Kidney (tissue), 14 donors: ENCODE results near the gene CHPF2. TPM values are rescaled to one million over a fixed set of nuclear protein-coding genes. Genes with fewer than 3 reads are reported as not detected.

Source experiments
- DNase-seq, 5 donors: peaks; one replicate each; pipeline ENCODE4 v3.0.0-alpha.2; 2013 to 2020
- FAIRE-seq: peaks from 2 replicates; lab custom pipeline; 2012; peaks lifted over from hg19 to GRCh38; lab: Jason Lieb, UNC
- H3K27ac ChIP-seq, 2 donors: one replicate each; pipeline ENCODE4 v1.7.0; 2013; ENCODE audit warnings: low read depth in 2 of 2, low read length in 2 of 2, inconsistent platforms in 1 of 2
- H3K27me3 ChIP-seq: one replicate; pipeline ENCODE4 v1.7.1; 2013; ENCODE audit warnings: low read length, inconsistent platforms; ENCODE audit not compliant: control insufficient read depth, insufficient read depth
- H3K36me3 ChIP-seq, 3 donors: one replicate each; pipeline versions ENCODE4 v1.7.0 to v1.7.1; 2013; ENCODE audit warnings: low read length in 3 of 3, control low read depth in 1 of 3, inconsistent platforms in 1 of 3; ENCODE audit not compliant: insufficient read depth in 3 of 3, control insufficient read depth in 2 of 3
- H3K4me1 ChIP-seq, 3 donors: one replicate each; pipeline versions ENCODE4 v1.7.0 to v1.7.1; 2013; ENCODE audit warnings: low read length in 3 of 3, inconsistent platforms in 1 of 3, low read depth in 1 of 3; ENCODE audit not compliant: control insufficient read depth in 2 of 3, insufficient read depth in 2 of 3
- H3K4me3 ChIP-seq, 3 donors: one replicate each; pipeline versions ENCODE4 v1.7.0 to v1.8.1; 2013; ENCODE audit warnings: low read length in 3 of 3, control low read depth in 1 of 3, inconsistent platforms in 1 of 3
- H3K9ac ChIP-seq, 3 donors: one replicate each; pipeline versions ENCODE4 v1.7.0 to v1.7.1; 2013; ENCODE audit warnings: low read length in 3 of 3, control low read depth in 1 of 3, inconsistent platforms in 1 of 3
- H3K9me3 ChIP-seq, 3 donors: one replicate each; pipeline versions ENCODE4 v1.7.0 to v1.7.1; 2013; ENCODE audit warnings: low read length in 3 of 3, control low read depth in 1 of 3, inconsistent platforms in 1 of 3; ENCODE audit not compliant: control insufficient read depth in 2 of 3, insufficient read depth in 1 of 3
- intact Hi-C: fragments of 100-400 bp; cut with DNase I; formaldehyde crosslinking; loops from one replicate; pipeline ENCODE4 v1.11.1; 2022
- polyA plus RNA-seq: library from polyadenylated mRNA; stranded (reverse); fragments of 350-450 nt; fragmentation: Illumina TruSeq; extraction: RNeasy Lipid Tissue Mini Kit (QIAGEN cat#74804); gene quantifications from one replicate; pipeline ENCODE4 v1.2.3, GENCODE V29; 2014; ENCODE audit warnings: low read depth, low replicate concordance; ENCODE audit not compliant: insufficient read depth
- total RNA-seq: library from RNA; stranded (reverse); fragmentation: NEBNext Ultra II Directional; extraction: Animal tissue kit (Norgen Biotek cat#: 25700); gene quantifications from one replicate; pipeline ENCODE4 v1.2.1, GENCODE V29; 2021
- TF ChIP-seq, protein P1 (sequence below): IDR thresholded peaks from 3 replicates; pipeline ENCODE4 v1.5.1; 2012; ENCODE audit warnings: mild to moderate bottlenecking, moderate library complexity, borderline replicate concordance; ENCODE audit not compliant: insufficient read depth; ENCODE audit errors: extremely low read depth
- donor health status: control.
- donor health status: control.
- donor health status: control.
- donor health status: control.
- donor health status: control.
- donor health status: DM: yes; HTN: yes; CAD: no.
- donor health status: Normal renal cell carcinoma (clear cell type).

CHPF2 gene
- total and polyA plus RNA-seq, 2 donors from 2014 or later: 15.6 to 45.2 TPM

DNA sequence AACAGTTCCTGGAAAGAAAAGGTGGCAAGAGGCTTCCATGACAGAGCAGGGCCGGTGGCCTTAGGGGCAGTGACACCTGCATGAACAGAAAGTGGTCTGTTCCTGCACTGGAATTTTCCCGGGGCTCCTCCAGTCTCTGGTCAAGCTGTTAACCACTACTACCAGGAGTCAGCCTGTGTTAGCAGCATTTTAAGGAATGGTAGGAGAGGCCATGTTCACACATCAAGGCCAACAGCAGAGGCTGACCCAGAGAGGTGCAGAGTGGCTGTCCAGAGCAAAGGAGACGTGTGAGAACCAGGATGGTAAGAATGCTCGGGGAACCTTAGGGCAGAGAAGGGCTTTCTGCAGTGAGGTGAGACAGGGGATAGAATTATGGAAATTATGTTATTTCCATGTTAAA lies 30.5 kb upstream of the CHPF2 start:
- H3K9me3 ChIP-seq: no peaks in the 10 kb centered on the region
- DNase-seq: no peak
- H3K4me1 ChIP-seq: peaks cover 0 to 4% (median 0%) of the 10 kb centered on the region in 3 donors
- H3K36me3 ChIP-seq: no peaks in the 10 kb centered on the region
- no peaks in the 10 kb centered on the region for H3K27me3 ChIP-seq
- TF ChIP-seq, protein P1, sequence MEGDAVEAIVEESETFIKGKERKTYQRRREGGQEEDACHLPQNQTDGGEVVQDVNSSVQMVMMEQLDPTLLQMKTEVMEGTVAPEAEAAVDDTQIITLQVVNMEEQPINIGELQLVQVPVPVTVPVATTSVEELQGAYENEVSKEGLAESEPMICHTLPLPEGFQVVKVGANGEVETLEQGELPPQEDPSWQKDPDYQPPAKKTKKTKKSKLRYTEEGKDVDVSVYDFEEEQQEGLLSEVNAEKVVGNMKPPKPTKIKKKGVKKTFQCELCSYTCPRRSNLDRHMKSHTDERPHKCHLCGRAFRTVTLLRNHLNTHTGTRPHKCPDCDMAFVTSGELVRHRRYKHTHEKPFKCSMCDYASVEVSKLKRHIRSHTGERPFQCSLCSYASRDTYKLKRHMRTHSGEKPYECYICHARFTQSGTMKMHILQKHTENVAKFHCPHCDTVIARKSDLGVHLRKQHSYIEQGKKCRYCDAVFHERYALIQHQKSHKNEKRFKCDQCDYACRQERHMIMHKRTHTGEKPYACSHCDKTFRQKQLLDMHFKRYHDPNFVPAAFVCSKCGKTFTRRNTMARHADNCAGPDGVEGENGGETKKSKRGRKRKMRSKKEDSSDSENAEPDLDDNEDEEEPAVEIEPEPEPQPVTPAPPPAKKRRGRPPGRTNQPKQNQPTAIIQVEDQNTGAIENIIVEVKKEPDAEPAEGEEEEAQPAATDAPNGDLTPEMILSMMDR: no peak
- no peak for FAIRE-seq
- H3K4me3 ChIP-seq: no peak overlapping the region
- no peak overlapping the region for H3K9ac ChIP-seq
- intact Hi-C loops: no loop called here
- H3K27ac ChIP-seq: no peak overlapping the region

DNA sequence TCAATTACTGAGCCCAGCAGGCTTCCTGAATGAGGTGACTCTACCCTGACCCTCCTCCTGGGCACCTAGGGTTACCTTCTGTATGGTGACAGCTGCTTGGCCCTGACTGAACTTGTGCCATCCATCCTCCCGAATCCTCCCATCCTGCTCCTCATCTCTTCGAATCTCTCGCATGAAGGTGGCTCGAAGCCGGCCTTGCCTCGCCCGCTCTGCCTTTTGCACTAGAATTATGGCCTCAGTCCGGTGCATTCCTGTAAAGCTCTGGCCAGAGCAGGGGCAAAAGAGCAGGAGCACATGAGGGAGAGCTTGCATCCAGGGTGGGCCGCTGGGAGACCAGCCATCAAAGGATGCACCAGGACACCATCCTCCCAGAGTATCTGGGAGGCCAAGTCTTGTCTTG lies 29.4 kb upstream of the CHPF2 start:
- intact Hi-C loops: no loop called here

DNA sequence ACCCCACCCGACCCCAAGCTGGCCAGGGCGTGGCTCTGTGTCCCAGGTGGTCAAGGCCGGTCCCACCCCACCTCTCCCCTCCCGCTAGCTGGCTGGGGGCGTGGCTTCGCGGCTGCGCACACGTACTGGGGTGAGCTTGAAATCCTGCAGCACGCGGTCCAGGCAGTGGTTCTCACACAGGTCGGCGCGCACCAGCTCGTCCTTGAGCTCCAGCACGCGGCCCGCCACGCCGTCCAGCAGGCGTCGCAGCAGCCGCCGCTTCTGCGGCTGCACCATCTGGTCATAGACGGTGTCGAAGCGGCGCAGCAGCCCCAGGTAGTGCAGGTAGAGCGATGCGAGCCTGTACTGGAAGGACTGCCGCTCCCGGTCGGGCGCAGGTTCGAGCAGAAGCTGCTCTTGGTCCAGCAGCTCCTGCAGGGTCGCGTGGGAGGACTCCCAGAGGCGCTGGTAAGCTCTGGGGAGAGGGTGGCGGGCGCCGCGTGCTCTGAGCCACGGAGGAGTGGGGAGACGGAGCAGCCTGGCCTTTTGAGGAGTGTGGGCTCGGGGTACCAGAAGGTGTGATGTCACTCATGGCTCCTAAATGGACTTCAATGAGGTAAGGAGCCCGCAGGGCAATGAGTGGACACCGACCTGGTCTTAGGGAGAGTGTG lies 27.8 kb upstream of the CHPF2 start:
- DNase-seq (no peak), FAIRE-seq (no peak)
- no peaks in the 10 kb centered on the region for H3K27me3 ChIP-seq
- H3K9ac ChIP-seq: no peak overlapping the region
- H3K4me3 ChIP-seq: no peak overlapping the region
- H3K9me3 ChIP-seq: no peaks in the 10 kb centered on the region
- no peaks in the 10 kb centered on the region for H3K36me3 ChIP-seq
- TF ChIP-seq, protein P1: no peak
- H3K27ac ChIP-seq: no peak overlapping the region
- H3K4me1 ChIP-seq: peaks cover 0 to 2% (median 0%) of the 10 kb centered on the region in 3 donors
- intact Hi-C loops: no loop called here

More for the DNA sequence above, 29.4 kb upstream of the CHPF2 start:
- H3K27ac ChIP-seq: no peak overlapping the region
- TF ChIP-seq, protein P1: no peak
- H3K4me3 ChIP-seq: no peak overlapping the region
- H3K4me1 ChIP-seq: peaks cover 0 to 4% (median 0%) of the 10 kb centered on the region in 3 donors
- DNase-seq: no peak
- no peaks in the 10 kb centered on the region for H3K36me3 ChIP-seq
- no peak for FAIRE-seq
- H3K27me3 ChIP-seq: no peaks in the 10 kb centered on the region
- no peak overlapping the region for H3K9ac ChIP-seq
- H3K9me3 ChIP-seq: no peaks in the 10 kb centered on the region
